K562 (cell line): ENCODE data around the gene SELENOI.

Source experiments
- ARID2 ChIP-seq: fragments of 450-650 bp; IDR thresholded peaks from 2 replicates; pipeline ENCODE4 v1.6.1; 2017; ENCODE audit warnings: antibody characterized with exemption, mild to moderate bottlenecking
- EGR1 ChIP-seq: fragments of 450-650 bp; conservative IDR thresholded peaks from 2 replicates; pipeline ENCODE4 v1.6.1; 2017; ENCODE audit warnings: mild to moderate bottlenecking
- ERF ChIP-seq: fragments of 450-650 bp; formaldehyde crosslinking; IDR thresholded peaks from 2 replicates; pipeline ENCODE4 v1.4.0; 2020; ENCODE audit warnings: mild to moderate bottlenecking, mixed read lengths
- HNRNPH1 ChIP-seq: fragments of 200-400 bp; formaldehyde crosslinking; optimal IDR thresholded peaks from 2 replicates; pipeline ENCODE3; 2017; ENCODE audit warnings: low read depth, mild to moderate bottlenecking, low read length, moderate library complexity
- PHB2 ChIP-seq: fragments of 450-650 bp; IDR thresholded peaks from 2 replicates; pipeline ENCODE4 v1.6.1; 2017; ENCODE audit warnings: low read depth
- POLR2A ChIP-seq: fragments of 450-650 bp; conservative IDR thresholded peaks from 2 replicates; pipeline ENCODE4 v1.6.1; 2016
- SMARCA5 ChIP-seq: fragments of 450-650 bp; IDR thresholded peaks from 2 replicates; pipeline ENCODE4 v1.6.1; 2016
- ZBTB17 ChIP-seq: fragments of 450-650 bp; formaldehyde crosslinking; IDR thresholded peaks from 2 replicates; pipeline ENCODE4 v1.4.0; 2020; ENCODE audit warnings: mild to moderate bottlenecking
- TF ChIP-seq, protein P1 (sequence below): fragments of 450-650 bp; IDR thresholded peaks from 2 replicates; pipeline ENCODE4 v1.6.1; 2017; ENCODE audit warnings: antibody characterized with exemption

DNA sequence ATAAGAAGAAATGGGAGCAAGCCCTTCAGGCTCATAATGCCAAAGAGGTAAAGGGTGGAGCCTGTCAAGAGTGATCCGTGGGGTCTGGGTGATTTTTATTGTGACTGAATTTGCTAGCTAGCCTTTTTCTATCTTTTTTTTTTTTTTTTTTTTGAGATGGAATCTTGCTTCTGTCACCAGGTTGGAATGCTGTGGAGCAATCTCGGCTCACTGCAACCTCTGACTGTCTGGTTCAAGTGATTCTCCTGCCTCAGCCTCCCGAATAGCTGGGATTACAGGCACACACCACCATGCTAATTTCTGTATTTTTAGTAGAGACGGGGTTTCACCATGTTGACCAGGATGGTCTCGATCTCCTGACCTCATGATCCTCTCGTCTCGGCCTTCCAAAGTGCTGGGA, 84.9 kb downstream of the SELENOI start:
- TF ChIP-seq POLR2A (no peak), SMARCA5 (no peak), ZBTB17 (CRISPR knock-in tag) (no peak), ERF (CRISPR knock-in tag) (no peak), HNRNPH1 (no peak), ARID2 (no peak), PHB2 (no peak), EGR1 (no peak)
- TF ChIP-seq, protein P1, sequence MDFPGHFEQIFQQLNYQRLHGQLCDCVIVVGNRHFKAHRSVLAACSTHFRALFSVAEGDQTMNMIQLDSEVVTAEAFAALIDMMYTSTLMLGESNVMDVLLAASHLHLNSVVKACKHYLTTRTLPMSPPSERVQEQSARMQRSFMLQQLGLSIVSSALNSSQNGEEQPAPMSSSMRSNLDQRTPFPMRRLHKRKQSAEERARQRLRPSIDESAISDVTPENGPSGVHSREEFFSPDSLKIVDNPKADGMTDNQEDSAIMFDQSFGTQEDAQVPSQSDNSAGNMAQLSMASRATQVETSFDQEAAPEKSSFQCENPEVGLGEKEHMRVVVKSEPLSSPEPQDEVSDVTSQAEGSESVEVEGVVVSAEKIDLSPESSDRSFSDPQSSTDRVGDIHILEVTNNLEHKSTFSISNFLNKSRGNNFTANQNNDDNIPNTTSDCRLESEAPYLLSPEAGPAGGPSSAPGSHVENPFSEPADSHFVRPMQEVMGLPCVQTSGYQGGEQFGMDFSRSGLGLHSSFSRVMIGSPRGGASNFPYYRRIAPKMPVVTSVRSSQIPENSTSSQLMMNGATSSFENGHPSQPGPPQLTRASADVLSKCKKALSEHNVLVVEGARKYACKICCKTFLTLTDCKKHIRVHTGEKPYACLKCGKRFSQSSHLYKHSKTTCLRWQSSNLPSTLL = no peak
